Measurements from ENCODE around the gene MLPH.

MLPH gene

GRCh38 chr2:237450108-237450507 lies 36.9 kb upstream of the MLPH start:
- ChIA-PET CTCF (no interaction called here), POLR2A (ENCODE audit: low non-redundant PET) (no interaction called here)
- no peak for DNase-seq (ENCODE audit: low spot score)
- no peak overlapping the region for H3K27ac ChIP-seq
- TF ChIP-seq CTCF (conservative IDR thresholded peaks at IDR 0.05; ENCODE audit: low read depth): no peak

GRCh38 chr2:237450583-237450982 lies 36.5 kb upstream of the MLPH start:
- POLR2A ChIA-PET (ENCODE audit: low non-redundant PET): no interaction called here
- CTCF ChIA-PET: no interaction called here
- no peak for DNase-seq (ENCODE audit: low spot score)
- H3K27ac ChIP-seq: no peak overlapping the region
- TF ChIP-seq CTCF (conservative IDR thresholded peaks at IDR 0.05; ENCODE audit: low read depth): no peak

- POLR2A ChIA-PET (ENCODE audit: low non-redundant PET): no interaction called here
- no peak overlapping the region for H3K27ac ChIP-seq
- TF ChIP-seq CTCF (conservative IDR thresholded peaks at IDR 0.05; ENCODE audit: low read depth): no peak
- CTCF ChIA-PET: interaction anchor here (0.6 to 0.9 kb wide), 3 partner anchors 10 to 31 kb away, joined by 3 to 5 read pairs (median 4); no protein-coding TSS in a partner anchor
- no peak for DNase-seq (ENCODE audit: low spot score)
Measured at GRCh38 chr2:237451643-237452469, 35.2 kb upstream of the MLPH start.

- CTCF ChIA-PET: interaction anchor here (1.1 kb wide), 1 partner anchor 31 kb away, joined by 4 read pairs; no protein-coding TSS in a partner anchor
- H3K27ac ChIP-seq: no peak overlapping the region
- TF ChIP-seq CTCF (conservative IDR thresholded peaks at IDR 0.05; ENCODE audit: low read depth): no peak
- POLR2A ChIA-PET (ENCODE audit: low non-redundant PET): no interaction called here
- no peak for DNase-seq (ENCODE audit: low spot score)
Measured at GRCh38 chr2:237452861-237453260, 34.2 kb upstream of the MLPH start.

GRCh38 chr2:237453671-237454070 lies 33.4 kb upstream of the MLPH start:
- no peak for DNase-seq (ENCODE audit: low spot score)
- no peak overlapping the region for H3K27ac ChIP-seq
- ChIA-PET POLR2A (ENCODE audit: low non-redundant PET) (no interaction called here), CTCF (interaction anchor here (1.1 kb wide), 1 partner anchor 32 kb away, joined by 4 read pairs; no protein-coding TSS in a partner anchor)
- TF ChIP-seq CTCF (conservative IDR thresholded peaks at IDR 0.05; ENCODE audit: low read depth): no peak

GRCh38 chr2:237455764-237456163 lies 31.3 kb upstream of the MLPH start:
- no peak for DNase-seq (ENCODE audit: low spot score)
- ChIA-PET CTCF (no interaction called here), POLR2A (ENCODE audit: low non-redundant PET) (no interaction called here)
- no peak for TF ChIP-seq CTCF (conservative IDR thresholded peaks at IDR 0.05; ENCODE audit: low read depth)
- peak overlapping the region; percentile 32 for H3K27ac ChIP-seq

Data from RWPE1 (cell line).